GM21825 (cell line): Measurements from ENCODE around the gene KDM2B.
"Not testable (repeated sequence)": the region's sequence is repeated elsewhere in the genome, so short reads cannot be mapped to it uniquely, and the experiment has no call there.

Source experiments
- ATAC-seq: cut with Tn5 transposase; IDR thresholded peaks from one replicate; pipeline ENCODE4 v1.9.1; 2021; ENCODE audit warnings: mild to moderate bottlenecking, moderate library complexity; ENCODE audit not compliant: unreplicated experiment

The KDM2B gene

DNA sequence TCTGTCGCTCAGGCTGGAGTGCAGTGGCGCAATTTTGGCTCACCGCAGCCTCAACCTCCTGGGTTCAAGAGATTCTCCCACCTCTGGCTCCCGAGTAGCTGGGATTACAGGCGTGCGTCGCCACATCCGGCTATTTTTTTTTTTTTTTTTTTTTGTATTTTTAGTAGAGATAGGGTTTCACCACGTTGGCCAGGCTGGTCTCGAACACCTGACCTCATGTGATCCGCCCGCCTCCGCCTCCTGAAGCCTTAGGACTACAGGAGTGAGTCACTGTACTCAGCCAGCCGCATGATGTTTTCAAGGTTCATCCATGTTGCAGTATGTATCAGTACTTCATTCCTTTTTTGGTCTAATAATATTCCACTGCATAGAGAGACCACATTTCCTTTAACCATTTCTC lies 183.3 kb downstream of the KDM2B start:
- no peak for ATAC-seq

GRCh38 chr12:121392325-121392716 lies 188.5 kb downstream of the KDM2B start:
- ATAC-seq: no peak

DNA sequence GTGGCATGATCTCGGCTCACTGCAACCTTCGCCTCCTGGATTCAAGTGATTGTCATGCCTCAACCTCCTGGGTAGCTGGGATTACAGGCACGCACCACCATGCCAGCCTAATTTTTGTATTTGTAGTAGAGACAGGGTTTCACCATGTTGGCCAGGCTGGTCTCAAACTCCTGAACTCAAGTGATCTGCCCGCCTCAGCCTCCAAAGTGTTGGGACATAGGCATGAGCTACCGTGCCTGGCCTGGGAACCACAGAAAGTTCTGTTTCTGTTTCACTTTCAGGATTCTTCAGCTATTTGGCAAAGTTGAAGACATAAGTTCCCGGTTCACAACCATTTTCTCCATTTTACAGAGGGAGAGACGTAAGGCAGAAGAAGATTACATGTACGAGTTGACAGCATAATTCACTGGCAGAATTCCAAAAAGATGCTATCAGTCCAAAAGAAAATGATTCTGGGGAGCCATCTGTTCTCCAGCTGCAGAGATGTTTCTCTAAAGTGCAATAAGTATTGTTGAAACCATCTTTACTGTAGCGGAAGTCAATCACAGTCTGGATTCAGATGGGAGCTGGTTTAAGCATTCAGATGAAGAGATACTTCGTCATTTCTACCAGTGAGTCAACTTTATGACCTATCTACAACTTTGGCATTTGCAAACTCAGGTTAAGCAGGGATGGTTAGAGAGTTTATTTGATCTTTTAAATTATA lies 189.1 kb downstream of the KDM2B start:
- ATAC-seq: no peak

DNA sequence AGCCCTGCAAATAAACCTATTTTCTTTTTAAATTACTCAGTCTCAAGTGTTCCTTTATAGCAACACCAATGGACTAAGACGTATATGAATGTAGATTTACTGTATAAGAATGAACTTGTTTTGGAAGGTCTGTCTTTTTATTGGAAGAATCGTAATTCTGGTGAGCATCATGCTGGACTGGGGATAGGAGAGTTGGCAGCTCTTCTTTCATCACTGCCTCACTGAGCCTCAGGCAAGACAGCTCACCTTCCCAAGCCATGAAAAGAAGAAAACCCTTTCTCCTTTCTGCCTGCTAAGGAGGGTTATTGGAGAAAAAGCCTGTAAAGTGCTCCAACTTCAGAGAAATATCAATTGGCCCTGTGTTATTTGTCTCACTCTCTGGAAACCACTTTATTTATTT lies 190.0 kb downstream of the KDM2B start:
- no peak for ATAC-seq

GRCh38 chr12:121388421-121388981 lies 192.3 kb downstream of the KDM2B start:
- no peak for ATAC-seq

DNA sequence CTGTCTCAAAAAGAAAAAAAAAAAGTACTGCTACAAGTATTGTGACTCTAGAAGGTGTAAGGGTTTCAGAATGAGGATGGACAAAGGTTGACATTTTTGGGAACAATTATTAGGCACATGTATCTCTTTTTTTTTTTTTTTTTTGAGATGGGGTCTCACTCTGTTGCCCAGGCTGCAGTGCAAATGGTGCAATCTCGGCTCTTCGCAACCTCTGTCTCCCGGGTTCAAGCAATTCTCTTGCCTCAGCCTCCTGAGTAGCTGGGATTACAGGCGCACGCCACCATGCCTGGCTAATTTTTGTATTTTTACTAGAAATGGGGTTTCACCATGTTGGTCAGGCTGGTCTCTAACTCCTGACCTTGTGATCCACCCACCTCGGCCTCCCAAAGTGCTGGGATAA lies 195.9 kb downstream of the KDM2B start:
- not testable (repeated sequence) for ATAC-seq

GRCh38 chr12:121383601-121384021 lies 197.2 kb downstream of the KDM2B start:
- ATAC-seq: no peak

- ATAC-seq: no peak
Observed at GRCh38 chr12:121379945-121380344, 200.9 kb downstream of the KDM2B start.
